Esophagus muscularis mucosa (tissue), 4 donors: Measurements from ENCODE around the gene LCK.

ENCODE experiments used
- EP300 ChIP-seq: sonication (generic); formaldehyde crosslinking; IDR thresholded peaks from one replicate; pipeline ENCODE4 v1.6.1; 2017; ENCODE audit warnings: antibody characterized with exemption
- POLR2A ChIP-seq: fragments of 450-650 bp; IDR thresholded peaks from one replicate; pipeline ENCODE4 v1.6.1; 2017; ENCODE audit warnings: antibody characterized with exemption, moderate library complexity, mild to moderate bottlenecking, low read depth
- POLR2AphosphoS5 ChIP-seq, 2 donors: sonication (generic); formaldehyde crosslinking; IDR thresholded peaks; one replicate each; pipeline ENCODE4 v1.6.1; 2017; ENCODE audit warnings: antibody characterized with exemption in 2 of 2
- TF ChIP-seq, protein P1 (sequence below), 3 experiments: fragments of 200-600 bp in 2 of 3; fragments of 450-650 bp in 1 of 3; sonication (generic) in 2 of 3; IDR thresholded peaks; one replicate each; pipeline ENCODE4 v1.5.1; 2017 to 2019; ENCODE audit warnings: antibody characterized with exemption in 3 of 3, mild to moderate bottlenecking in 2 of 3, moderate library complexity in 1 of 3

GRCh38 chr1:32291708-32292538 is 40.9 kb downstream of the LCK start, which contains the start of gene HDAC1:
- TF ChIP-seq, protein P1, sequence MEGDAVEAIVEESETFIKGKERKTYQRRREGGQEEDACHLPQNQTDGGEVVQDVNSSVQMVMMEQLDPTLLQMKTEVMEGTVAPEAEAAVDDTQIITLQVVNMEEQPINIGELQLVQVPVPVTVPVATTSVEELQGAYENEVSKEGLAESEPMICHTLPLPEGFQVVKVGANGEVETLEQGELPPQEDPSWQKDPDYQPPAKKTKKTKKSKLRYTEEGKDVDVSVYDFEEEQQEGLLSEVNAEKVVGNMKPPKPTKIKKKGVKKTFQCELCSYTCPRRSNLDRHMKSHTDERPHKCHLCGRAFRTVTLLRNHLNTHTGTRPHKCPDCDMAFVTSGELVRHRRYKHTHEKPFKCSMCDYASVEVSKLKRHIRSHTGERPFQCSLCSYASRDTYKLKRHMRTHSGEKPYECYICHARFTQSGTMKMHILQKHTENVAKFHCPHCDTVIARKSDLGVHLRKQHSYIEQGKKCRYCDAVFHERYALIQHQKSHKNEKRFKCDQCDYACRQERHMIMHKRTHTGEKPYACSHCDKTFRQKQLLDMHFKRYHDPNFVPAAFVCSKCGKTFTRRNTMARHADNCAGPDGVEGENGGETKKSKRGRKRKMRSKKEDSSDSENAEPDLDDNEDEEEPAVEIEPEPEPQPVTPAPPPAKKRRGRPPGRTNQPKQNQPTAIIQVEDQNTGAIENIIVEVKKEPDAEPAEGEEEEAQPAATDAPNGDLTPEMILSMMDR (IDR thresholded peaks at IDR 0.05): peak in 1 of 3 experiments; percentile 25
- peak; percentile 68 to 80 for TF ChIP-seq POLR2AphosphoS5 (IDR thresholded peaks at IDR 0.05)
- no peak for TF ChIP-seq POLR2A
- no peak for TF ChIP-seq EP300
